ENCODE data around the gene CARM1. TPM values are rescaled to one million over a fixed set of nuclear protein-coding genes. Genes with fewer than 3 reads are reported as not detected.

Gene CARM1
- total RNA-seq, 1 experiment from 2014 or later: 103 TPM

GRCh38 chr19:10927730-10928562 lies 56.6 kb downstream of the CARM1 start:
- no peak for DNase-seq (ENCODE audit: low read depth, low spot score)
- ATAC-seq: peak; percentile 32
- peak overlapping the region; percentile 81 for H3K9ac ChIP-seq (ENCODE audit: low read length)
- ChIA-PET RAD21 (ENCODE audit: low non-redundant PET in 1 of 2, low total read pairs in 2 of 2, uncharacterized antibody in 2 of 2, unreplicated experiment in 2 of 2) (no interaction called here), CTCF (interaction anchor here (1.3 kb wide), 1 partner anchor 63 kb away, joined by 3 read pairs; no protein-coding TSS in a partner anchor), POLR2A (no interaction called here)
- no peaks in the 10 kb centered on the region for H3K9me3 ChIP-seq (ENCODE audit: control insufficient read depth in 1 of 2, insufficient read depth in 1 of 2, low read depth in 1 of 2, low read length in 2 of 2)
- H3K27ac ChIP-seq (ENCODE audit: low read depth, low read length): peak overlapping the region; percentile 70
- BruUV-seq (replicated peaks): TSS peak; percentile 59
- H3K27me3 ChIP-seq (ENCODE audit: insufficient read depth, low read length): no peaks in the 10 kb centered on the region
- H3K79me2 ChIP-seq (ENCODE audit: insufficient read depth, low read length): peaks cover 43% of the 10 kb centered on the region
- no peak overlapping the region for H2AFZ ChIP-seq (ENCODE audit: low read depth, low read length, poor library complexity, severe bottlenecking)
- TF ChIP-seq EZH2 (IDR thresholded peaks at IDR 0.05): no peak
- peak; percentile 19; the same call in 1 of the 2 replicates for TF ChIP-seq MAX (IDR thresholded peaks at IDR 0.05)
- no peak for TF ChIP-seq POLR2A (IDR thresholded peaks at IDR 0.05; ENCODE audit: borderline replicate concordance, extremely low read depth, insufficient read depth, insufficient read length)
- H3K4me3 ChIP-seq (replicated peaks in 1 of 2; ENCODE audit: low read depth in 1 of 2, low read length in 2 of 2): peak overlapping the region; percentile 89 to 96
- intact Hi-C loops (cut with micrococcal nuclease): no loop called here
- peak overlapping the region; percentile 94 for H3K4me2 ChIP-seq (ENCODE audit: low read length)
- H3K4me1 ChIP-seq (ENCODE audit: control insufficient read depth in 1 of 2, insufficient read depth in 2 of 2, low read length in 2 of 2): peaks cover 20 to 29% of the 10 kb centered on the region in 2 experiments
- no peaks in the 10 kb centered on the region for H4K20me1 ChIP-seq (ENCODE audit: insufficient read depth)
- no peaks in the 10 kb centered on the region for H3K9me2 ChIP-seq (ENCODE audit: insufficient read depth)
- peaks cover 5 to 10% of the 10 kb centered on the region in 2 experiments; a peak in 3 of 4 replicates for H3K36me3 ChIP-seq (ENCODE audit: control insufficient read depth in 1 of 2, insufficient read depth in 2 of 2, low read length in 2 of 2)

DNA sequence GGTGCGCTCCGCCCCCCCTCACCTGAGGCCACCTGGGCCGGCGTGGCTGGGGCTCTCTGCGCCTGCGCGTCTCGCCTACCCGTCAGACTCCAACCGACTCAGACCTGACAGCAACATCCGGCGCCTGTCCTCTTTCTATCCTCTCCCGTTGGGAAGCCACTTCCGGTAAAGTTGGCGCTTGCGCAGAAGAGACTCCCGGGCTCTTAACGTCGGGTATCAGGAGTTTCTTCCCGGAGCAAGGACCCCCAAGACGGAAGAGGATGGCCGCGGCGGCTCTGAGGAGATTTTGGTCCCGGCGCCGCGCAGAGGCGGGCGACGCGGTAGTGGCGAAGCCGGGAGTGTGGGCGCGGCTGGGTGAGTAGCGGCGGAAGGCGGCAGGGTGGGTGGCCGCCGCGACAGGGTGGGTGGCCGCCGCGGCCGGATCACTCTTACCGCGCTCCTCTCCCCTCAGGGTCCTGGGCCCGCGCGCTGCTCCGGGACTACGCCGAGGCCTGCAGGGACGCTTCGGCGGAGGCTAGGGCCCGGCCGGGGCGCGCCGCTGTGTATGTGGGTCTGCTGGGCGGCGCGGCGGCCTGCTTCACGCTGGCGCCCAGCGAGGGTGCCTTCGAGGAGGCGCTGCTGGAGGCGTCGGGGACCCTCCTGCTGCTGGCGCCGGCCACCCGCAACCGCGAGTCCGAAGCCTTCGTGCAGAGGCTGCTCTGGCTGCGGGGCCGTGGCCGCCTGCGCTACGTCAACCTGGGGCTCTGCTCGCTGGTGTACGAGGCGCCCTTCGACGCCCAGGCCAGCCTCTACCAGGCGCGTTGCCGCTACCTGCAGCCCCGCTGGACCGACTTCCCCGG lies 57.4 kb downstream of the CARM1 start, which contains the start of the genes TIMM29 and YIPF2:
Gene TIMM29 (plus strand): TSS at position 249 of the 839 bp plus-strand sequence. CDS start 12 bp downstream, at position 261.
Gene YIPF2 (minus strand): TSS at position 77 of the 839 bp plus-strand sequence. CDS start 229 bp downstream, outside the sequence.
- intact Hi-C loops (cut with micrococcal nuclease): no loop called here
- POLR2A ChIA-PET: no interaction called here
- TF ChIP-seq YY1 (IDR thresholded peaks at IDR 0.05; ENCODE audit: extremely low read depth, insufficient replicate concordance, low read depth, low read length) (peak; percentile 95), EGR1 (IDR thresholded peaks at IDR 0.05; ENCODE audit: low read depth) (peak; percentile 64), MAX (IDR thresholded peaks at IDR 0.05) (peak; percentile 80), EZH2phosphoT487 (IDR thresholded peaks at IDR 0.05; ENCODE audit: borderline replicate concordance) (no peak), SRF (IDR thresholded peaks at IDR 0.05; ENCODE audit: low read depth) (no peak; the same call in 1 of the 2 replicates), TCF7L2 (IDR thresholded peaks at IDR 0.05; ENCODE audit: borderline replicate concordance, extremely low read depth, insufficient read depth, insufficient read length) (peak; percentile 62), SIN3A (IDR thresholded peaks at IDR 0.05; ENCODE audit: low read depth) (peak; percentile 78), JUND (IDR thresholded peaks at IDR 0.05) (no peak), ATF3 (IDR thresholded peaks at IDR 0.05) (no peak), POLR2AphosphoS5 (IDR thresholded peaks at IDR 0.05; ENCODE audit: low read depth, low read length) (peak; percentile 86), POLR2A (IDR thresholded peaks at IDR 0.05; ENCODE audit: borderline replicate concordance, extremely low read depth, insufficient read depth, insufficient read length) (no peak)
- TF ChIP-seq, protein P1, sequence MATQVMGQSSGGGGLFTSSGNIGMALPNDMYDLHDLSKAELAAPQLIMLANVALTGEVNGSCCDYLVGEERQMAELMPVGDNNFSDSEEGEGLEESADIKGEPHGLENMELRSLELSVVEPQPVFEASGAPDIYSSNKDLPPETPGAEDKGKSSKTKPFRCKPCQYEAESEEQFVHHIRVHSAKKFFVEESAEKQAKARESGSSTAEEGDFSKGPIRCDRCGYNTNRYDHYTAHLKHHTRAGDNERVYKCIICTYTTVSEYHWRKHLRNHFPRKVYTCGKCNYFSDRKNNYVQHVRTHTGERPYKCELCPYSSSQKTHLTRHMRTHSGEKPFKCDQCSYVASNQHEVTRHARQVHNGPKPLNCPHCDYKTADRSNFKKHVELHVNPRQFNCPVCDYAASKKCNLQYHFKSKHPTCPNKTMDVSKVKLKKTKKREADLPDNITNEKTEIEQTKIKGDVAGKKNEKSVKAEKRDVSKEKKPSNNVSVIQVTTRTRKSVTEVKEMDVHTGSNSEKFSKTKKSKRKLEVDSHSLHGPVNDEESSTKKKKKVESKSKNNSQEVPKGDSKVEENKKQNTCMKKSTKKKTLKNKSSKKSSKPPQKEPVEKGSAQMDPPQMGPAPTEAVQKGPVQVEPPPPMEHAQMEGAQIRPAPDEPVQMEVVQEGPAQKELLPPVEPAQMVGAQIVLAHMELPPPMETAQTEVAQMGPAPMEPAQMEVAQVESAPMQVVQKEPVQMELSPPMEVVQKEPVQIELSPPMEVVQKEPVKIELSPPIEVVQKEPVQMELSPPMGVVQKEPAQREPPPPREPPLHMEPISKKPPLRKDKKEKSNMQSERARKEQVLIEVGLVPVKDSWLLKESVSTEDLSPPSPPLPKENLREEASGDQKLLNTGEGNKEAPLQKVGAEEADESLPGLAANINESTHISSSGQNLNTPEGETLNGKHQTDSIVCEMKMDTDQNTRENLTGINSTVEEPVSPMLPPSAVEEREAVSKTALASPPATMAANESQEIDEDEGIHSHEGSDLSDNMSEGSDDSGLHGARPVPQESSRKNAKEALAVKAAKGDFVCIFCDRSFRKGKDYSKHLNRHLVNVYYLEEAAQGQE (IDR thresholded peaks at IDR 0.05; ENCODE audit: low read depth): no peak

More for the DNA sequence above, 57.4 kb downstream of the CARM1 start, which contains the start of the genes TIMM29 and YIPF2:
- no peaks in the 10 kb centered on the region for H3K27me3 ChIP-seq (ENCODE audit: insufficient read depth, low read length)
- no peak within 1 kb of the TSS for H2AFZ ChIP-seq (ENCODE audit: low read depth, low read length, poor library complexity, severe bottlenecking)
- peaks cover 1 to 5% of the 10 kb centered on the region in 2 experiments; a peak in 2 of 4 replicates for H3K36me3 ChIP-seq (ENCODE audit: control insufficient read depth in 1 of 2, insufficient read depth in 2 of 2, low read length in 2 of 2)
- H3K4me1 ChIP-seq (ENCODE audit: control insufficient read depth in 1 of 2, insufficient read depth in 2 of 2, low read length in 2 of 2): peaks cover 20 to 29% of the 10 kb centered on the region in 2 experiments
- H3K4me2 ChIP-seq (ENCODE audit: low read length): peak within 1 kb of the TSS; percentile 94
- H3K4me3 ChIP-seq (replicated peaks in 1 of 2; ENCODE audit: low read depth in 1 of 2, low read length in 2 of 2): peak within 1 kb of the TSS; percentile 89 to 96
- no TSS peak for BruUV-seq (replicated peaks)
- peak; percentile 96 for DNase-seq (ENCODE audit: low read depth, low spot score)
- RAD21 ChIA-PET (ENCODE audit: low non-redundant PET in 1 of 2, low total read pairs in 2 of 2, uncharacterized antibody in 2 of 2, unreplicated experiment in 2 of 2): no interaction called here
- ATAC-seq: peak; percentile 91
- peak within 1 kb of the TSS; percentile 75 for H3K27ac ChIP-seq (ENCODE audit: low read depth, low read length)
- H3K79me2 ChIP-seq (ENCODE audit: insufficient read depth, low read length): peaks cover 45% of the 10 kb centered on the region
- no peaks in the 10 kb centered on the region for H3K9me2 ChIP-seq (ENCODE audit: insufficient read depth)
- peak within 1 kb of the TSS; percentile 81 for H3K9ac ChIP-seq (ENCODE audit: low read length)
- CTCF ChIA-PET: no interaction called here
- H4K20me1 ChIP-seq (ENCODE audit: insufficient read depth): no peaks in the 10 kb centered on the region
- H3K9me3 ChIP-seq (ENCODE audit: control insufficient read depth in 1 of 2, insufficient read depth in 1 of 2, low read depth in 1 of 2, low read length in 2 of 2): no peaks in the 10 kb centered on the region
